HUES6 (cell line): ENCODE measurements around the gene PUDP.
"Not testable (repeated sequence)": the region's sequence is repeated elsewhere in the genome, so short reads cannot be mapped to it uniquely, and the experiment has no call there.

ENCODE experiments used
- H3K27ac ChIP-seq: 2 replicates; pipeline ENCODE4 v1.7.0; 2013; ENCODE audit warnings: low read depth, mild to moderate bottlenecking, low read length, inconsistent platforms
- H3K27me3 ChIP-seq: 2 replicates; pipeline ENCODE4 v1.6.1; 2013; ENCODE audit warnings: low read length; ENCODE audit not compliant: control insufficient read depth, insufficient read depth
- H3K36me3 ChIP-seq: 2 replicates; pipeline ENCODE4 v1.6.1; 2013; ENCODE audit warnings: low read length; ENCODE audit not compliant: control insufficient read depth, insufficient read depth
- H3K4me1 ChIP-seq: 2 replicates; pipeline ENCODE4 v1.6.1; 2013; ENCODE audit warnings: low read length; ENCODE audit not compliant: control insufficient read depth, insufficient read depth
- H3K4me3 ChIP-seq: 2 replicates; pipeline ENCODE4 v1.5.1; 2013; ENCODE audit warnings: low read depth, low read length
- H3K9ac ChIP-seq: one replicate; pipeline ENCODE4 v1.6.1; 2013; ENCODE audit warnings: mild to moderate bottlenecking, low read length
- H3K9me3 ChIP-seq: 2 replicates; pipeline ENCODE4 v1.6.1; 2013; ENCODE audit warnings: low read depth, low read length; ENCODE audit not compliant: control insufficient read depth, insufficient read depth

Gene PUDP

DNA sequence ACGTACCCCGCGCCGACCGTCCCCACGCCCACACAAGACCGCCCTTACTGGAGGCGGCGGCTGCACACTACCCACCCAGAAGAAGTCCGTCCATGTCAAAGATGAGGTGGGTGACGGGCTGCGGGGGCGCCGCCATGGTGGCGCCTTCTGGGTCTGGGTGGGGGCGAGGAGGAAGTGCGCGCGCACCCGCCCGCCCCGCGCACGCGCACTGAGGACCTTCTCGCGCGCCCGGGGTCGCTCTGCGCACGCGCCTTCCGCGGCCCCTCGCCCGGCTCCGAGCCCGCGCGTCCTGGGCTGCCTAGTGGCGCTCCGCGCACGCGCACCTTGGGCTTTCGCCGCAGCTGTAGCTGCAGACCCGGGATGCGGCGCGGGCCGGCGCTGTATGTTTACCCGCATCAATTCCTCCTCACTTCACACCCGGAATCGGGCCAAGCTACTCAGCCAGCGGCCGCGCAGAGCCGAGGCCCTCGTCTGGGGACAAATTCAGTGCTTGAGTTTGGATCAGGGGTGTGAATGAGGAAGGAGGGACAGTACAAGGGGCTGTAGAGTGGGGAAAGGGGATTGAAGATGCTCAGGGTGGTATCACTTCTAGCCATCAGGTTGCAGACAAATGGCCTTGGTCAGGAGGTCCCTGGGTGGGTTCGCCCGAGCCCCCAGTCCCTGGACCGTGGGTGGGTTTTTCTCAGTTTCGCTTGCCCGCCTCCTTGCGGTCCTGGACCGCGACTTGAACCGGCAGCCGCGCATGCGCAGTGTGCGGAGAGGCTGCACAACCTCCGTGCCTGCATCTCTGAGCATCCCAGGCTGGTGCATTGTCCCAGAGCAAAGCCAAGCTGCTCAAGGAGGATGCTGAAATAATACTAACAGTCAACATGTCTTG is at the start of gene PUDP:
Gene PUDP (minus strand): TSS at position 176 of the 877 bp plus-strand sequence. CDS start 40 bp downstream, at position 136.
- H3K27me3 ChIP-seq = peaks cover 5% of the 10 kb centered on the region
- peak within 1 kb of the TSS; percentile 88 for H3K9ac ChIP-seq
- peak within 1 kb of the TSS; percentile 95 for H3K4me3 ChIP-seq
- H3K36me3 ChIP-seq = no peaks in the 10 kb centered on the region
- no peaks in the 10 kb centered on the region for H3K9me3 ChIP-seq
- no peaks in the 10 kb centered on the region for H3K4me1 ChIP-seq
- H3K27ac ChIP-seq = peak within 1 kb of the TSS; percentile 64; the same call in 1 of the 2 replicates

DNA sequence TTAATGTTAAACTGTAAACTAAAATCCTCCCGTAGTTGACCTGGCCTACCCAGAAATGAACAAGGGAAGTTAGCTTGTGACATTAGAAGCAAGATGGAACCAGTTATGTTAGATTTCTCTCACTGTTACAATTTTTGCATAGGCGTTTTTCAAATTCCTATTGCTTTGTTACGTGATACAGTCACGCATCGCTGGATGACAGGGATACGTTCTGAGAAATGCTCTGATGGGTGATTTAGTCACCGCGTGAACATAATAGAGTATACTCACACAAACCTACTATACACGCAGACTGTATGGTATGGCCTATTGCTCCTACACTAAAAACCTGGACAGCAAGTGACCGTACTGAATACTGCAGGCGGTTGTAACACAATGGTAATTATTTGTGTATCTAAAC is 46.7 kb upstream of the PUDP start:
- peaks cover 11% of the 10 kb centered on the region for H3K4me1 ChIP-seq
- H3K9me3 ChIP-seq = peaks cover 3% of the 10 kb centered on the region
- H3K27ac ChIP-seq = no peak overlapping the region
- no peaks in the 10 kb centered on the region for H3K27me3 ChIP-seq
- no peaks in the 10 kb centered on the region for H3K36me3 ChIP-seq
- no peak overlapping the region for H3K9ac ChIP-seq
- no peak overlapping the region for H3K4me3 ChIP-seq

DNA sequence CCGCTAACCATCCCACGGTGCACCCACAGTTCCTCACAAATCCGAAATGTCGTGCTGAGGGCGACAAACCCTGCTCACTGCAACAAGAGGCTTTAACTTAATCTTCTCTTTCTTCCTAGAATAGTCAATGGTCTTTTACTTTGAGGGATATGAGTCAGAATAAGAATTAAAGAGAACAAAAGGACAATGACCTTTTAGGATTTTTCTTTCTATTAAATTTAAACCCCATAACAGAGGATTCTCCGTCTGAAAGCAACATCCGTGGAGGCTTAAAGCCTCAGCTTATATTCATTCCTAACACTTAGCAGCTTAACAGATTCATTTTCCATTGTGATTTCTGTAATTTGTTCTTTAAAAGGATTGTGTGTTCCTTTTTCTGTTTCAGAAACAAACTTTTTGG is 44.9 kb upstream of the PUDP start:
- Histone ChIP-seq H3K9me3 (peaks cover 7% of the 10 kb centered on the region), H3K36me3 (no peaks in the 10 kb centered on the region), H3K4me3 (no peak overlapping the region), H3K4me1 (peaks cover 11% of the 10 kb centered on the region), H3K27me3 (no peaks in the 10 kb centered on the region), H3K27ac (no peak overlapping the region), H3K9ac (no peak overlapping the region)

DNA sequence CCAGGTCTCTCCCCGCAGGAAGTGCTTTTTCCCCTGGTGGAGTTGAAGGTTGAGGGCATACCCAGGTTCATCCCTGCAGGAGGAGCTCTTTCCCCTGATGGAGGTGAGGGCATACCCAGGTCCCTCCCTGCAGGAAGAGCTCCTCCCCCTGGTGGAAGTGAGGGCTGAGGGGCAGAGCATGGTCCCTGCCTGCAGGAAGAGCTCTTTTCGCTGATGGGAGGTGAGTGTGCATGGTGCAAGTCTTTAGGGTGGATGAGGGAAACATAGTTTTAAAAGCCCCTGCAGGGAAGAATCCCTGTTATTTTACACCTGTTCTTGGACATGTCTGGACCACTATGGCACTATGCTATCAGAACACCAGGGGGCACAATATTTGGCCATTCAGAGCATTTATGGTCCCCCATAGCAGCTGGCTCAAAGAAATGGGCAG is 43.7 kb upstream of the PUDP start:
- Histone ChIP-seq H3K27me3 (no peaks in the 10 kb centered on the region), H3K36me3 (no peaks in the 10 kb centered on the region), H3K9ac (no peak overlapping the region), H3K27ac (no peak overlapping the region), H3K4me1 (peaks cover 10% of the 10 kb centered on the region), H3K4me3 (no peak overlapping the region), H3K9me3 (peaks cover 7% of the 10 kb centered on the region)

DNA sequence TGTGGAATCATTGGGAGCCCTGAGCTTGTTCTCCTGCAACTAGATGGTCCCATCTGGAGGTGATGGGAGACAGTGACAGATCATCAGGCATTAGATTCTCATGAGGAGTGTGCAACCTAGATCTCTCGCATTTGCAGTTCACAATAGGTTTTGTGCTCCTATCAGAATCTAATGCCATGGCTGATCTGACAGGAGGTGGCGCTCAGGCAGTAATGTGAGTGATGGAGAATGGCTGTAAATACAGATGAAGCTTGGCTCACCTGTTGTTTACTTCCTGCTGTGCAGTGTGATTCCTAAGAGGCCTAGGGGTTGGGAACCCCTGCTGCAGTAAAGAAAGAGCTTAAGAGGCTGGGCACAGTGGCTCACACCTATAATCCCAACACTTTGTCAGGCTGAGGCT is 42.2 kb upstream of the PUDP start:
- H3K36me3 ChIP-seq = no peaks in the 10 kb centered on the region
- H3K27me3 ChIP-seq = no peaks in the 10 kb centered on the region
- no peaks in the 10 kb centered on the region for H3K4me1 ChIP-seq
- H3K4me3 ChIP-seq = no peak overlapping the region
- H3K9me3 ChIP-seq = peaks cover 7% of the 10 kb centered on the region
- no peak overlapping the region for H3K9ac ChIP-seq
- H3K27ac ChIP-seq = no peak overlapping the region

DNA sequence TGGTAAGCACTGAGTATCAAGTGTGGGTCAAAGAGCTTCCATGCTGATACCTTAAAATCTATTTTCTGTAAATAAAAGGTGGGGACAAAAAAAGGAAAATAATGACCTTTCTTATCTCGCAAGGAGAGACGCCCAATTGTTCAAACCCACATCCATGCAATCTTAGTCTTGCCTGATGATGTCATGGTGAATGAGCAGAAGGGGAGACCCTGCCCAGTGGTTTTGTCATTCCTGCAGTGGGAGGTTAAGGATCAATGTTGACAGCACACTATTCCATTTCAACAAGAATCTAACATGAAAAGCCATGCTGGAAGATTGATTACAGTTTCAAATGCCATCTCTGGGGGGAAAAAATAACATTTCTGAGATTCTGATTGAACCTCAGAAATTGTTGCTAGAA is 40.7 kb upstream of the PUDP start:
- Histone ChIP-seq H3K9me3 (peaks cover 7% of the 10 kb centered on the region), H3K9ac (no peak overlapping the region), H3K4me3 (no peak overlapping the region), H3K27me3 (no peaks in the 10 kb centered on the region), H3K4me1 (no peaks in the 10 kb centered on the region), H3K36me3 (no peaks in the 10 kb centered on the region), H3K27ac (no peak overlapping the region)

DNA sequence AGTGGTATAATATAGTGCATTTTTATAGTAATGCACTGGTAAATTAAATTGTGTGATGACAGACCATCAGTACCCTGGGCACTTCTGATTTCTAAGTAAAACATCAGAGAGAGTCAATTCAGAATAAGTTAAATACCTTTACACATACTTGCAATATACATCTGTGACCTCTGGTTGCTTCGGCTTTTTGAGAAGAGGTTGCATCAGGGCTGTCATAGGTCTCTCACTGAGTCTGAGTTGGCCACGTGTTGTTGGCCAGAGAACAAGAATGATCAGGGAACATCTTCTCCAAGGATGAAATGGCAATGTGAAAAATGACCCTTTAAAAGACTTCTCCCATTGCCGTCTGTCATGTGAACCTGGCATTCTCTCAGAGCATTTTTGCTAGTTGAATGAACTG is 36.9 kb upstream of the PUDP start:
- Histone ChIP-seq H3K36me3 (no peaks in the 10 kb centered on the region), H3K27me3 (no peaks in the 10 kb centered on the region), H3K9ac (no peak overlapping the region), H3K4me3 (no peak overlapping the region), H3K9me3 (peaks cover 7% of the 10 kb centered on the region; the same call in 1 of the 2 replicates), H3K27ac (no peak overlapping the region), H3K4me1 (no peaks in the 10 kb centered on the region)

DNA sequence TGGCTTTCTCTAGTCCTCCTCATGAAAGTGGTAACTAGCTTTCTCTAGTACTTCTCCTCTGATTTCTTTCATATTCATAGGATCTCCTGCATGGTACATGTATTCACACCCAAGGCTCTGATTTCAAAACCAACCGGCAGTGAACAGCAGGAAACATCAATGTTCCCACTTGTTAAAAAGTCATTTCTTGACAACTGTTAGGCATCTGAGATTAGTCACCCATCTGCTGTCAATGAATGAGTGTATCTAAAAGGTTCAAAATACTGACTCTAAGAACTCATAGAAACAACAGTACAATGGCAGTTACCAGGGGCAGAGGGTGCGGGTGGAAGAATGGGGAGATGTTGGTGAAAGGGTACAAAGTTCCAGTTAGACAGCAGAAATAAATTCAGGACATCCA is 31.5 kb upstream of the PUDP start:
- Histone ChIP-seq H3K9ac (no peak overlapping the region), H3K4me1 (no peaks in the 10 kb centered on the region), H3K27me3 (no peaks in the 10 kb centered on the region), H3K9me3 (no peaks in the 10 kb centered on the region), H3K27ac (no peak overlapping the region), H3K4me3 (no peak overlapping the region), H3K36me3 (no peaks in the 10 kb centered on the region)

DNA sequence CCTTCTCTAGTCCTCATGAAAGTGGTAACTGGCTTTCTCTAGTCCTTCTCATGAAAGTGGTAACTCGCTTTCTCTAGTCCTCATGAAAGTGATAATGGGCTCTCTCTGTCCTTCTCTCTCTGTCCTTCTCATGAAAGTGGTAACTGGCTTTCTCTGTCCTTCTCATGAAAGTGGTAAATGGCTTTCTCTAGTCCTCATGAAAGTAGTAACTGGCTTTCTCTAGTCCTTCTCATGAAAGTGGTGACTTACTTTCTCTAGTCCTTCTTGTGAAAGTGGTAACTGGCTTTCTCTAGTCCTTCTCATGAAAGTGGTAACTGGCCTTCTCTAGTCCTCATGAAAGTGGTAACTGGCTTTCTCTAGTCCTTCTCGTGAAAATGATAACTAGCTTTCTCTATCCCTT is 30.9 kb upstream of the PUDP start:
- H3K4me1 ChIP-seq, H3K4me3 ChIP-seq, H3K9ac ChIP-seq, H3K27me3 ChIP-seq, H3K9me3 ChIP-seq, H3K27ac ChIP-seq, H3K36me3 ChIP-seq: not testable (repeated sequence)

DNA sequence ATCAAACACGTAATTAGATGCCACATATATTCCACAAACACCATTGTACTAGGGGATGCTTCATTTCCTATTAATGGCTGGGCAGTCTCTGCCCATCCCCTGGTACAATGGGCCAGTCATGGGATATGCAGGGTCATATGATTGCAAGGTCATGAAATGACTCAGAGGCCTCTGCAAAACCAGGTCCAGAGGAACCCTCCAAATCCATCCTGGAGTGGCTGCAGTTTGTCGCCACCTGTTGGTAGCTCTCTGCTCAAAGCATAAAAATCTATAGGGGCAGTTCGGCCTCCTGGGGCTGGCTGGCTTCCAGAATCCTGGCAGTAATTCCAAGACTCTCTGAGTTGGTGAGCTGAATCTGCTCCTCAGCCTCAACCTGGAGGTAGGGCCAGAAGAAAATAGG is 22.9 kb upstream of the PUDP start:
- H3K9ac ChIP-seq = no peak overlapping the region
- no peaks in the 10 kb centered on the region for H3K4me1 ChIP-seq
- H3K4me3 ChIP-seq = no peak overlapping the region
- H3K27ac ChIP-seq = no peak overlapping the region
- H3K9me3 ChIP-seq = 0 out of 2 replicates have a peak, but pooled peaks cover 5% of the 10 kb centered on the region
- H3K36me3 ChIP-seq = no peaks in the 10 kb centered on the region
- no peaks in the 10 kb centered on the region for H3K27me3 ChIP-seq

DNA sequence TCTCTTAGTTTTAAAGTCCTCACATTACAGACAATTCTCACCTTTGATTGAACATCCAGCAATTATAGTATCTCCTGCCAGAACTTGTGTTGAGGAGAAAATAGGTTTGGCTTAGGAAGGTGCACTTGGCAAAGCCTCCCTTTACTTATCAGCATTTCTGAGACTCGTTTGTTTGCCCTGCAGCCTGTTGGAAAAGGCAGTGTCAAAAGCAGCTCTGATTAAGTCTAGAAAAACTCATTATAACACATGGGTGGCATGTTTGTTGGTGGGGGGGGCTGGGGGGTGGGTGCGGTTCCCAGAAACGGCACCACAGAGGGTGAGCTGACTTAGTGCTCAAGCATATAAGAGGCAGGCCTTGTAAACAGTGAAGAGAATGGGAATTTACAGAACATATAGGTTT is 21.7 kb upstream of the PUDP start:
- Histone ChIP-seq H3K4me3 (no peak overlapping the region), H3K9ac (no peak overlapping the region), H3K27me3 (no peaks in the 10 kb centered on the region), H3K27ac (no peak overlapping the region), H3K9me3 (0 out of 2 replicates have a peak, but pooled peaks cover 5% of the 10 kb centered on the region), H3K36me3 (no peaks in the 10 kb centered on the region), H3K4me1 (no peaks in the 10 kb centered on the region)
